ENCODE measurements around the gene STOML1.
"Not testable (repeated sequence)": the region's sequence is repeated elsewhere in the genome, so short reads cannot be mapped to it uniquely, and the experiment has no call there.

The STOML1 gene

GRCh38 chr15:73960472-73961070, 31.5 kb downstream of the STOML1 start:
- not testable (repeated sequence) for DNase-seq (ENCODE audit: low spot score)

- no peak for DNase-seq (ENCODE audit: low spot score)
These were observed 32.3 kb downstream of the STOML1 start for GRCh38 chr15:73959801-73960200.

GRCh38 chr15:73959012-73959581, 33.0 kb downstream of the STOML1 start:
- DNase-seq (ENCODE audit: low spot score) = no peak

DNA sequence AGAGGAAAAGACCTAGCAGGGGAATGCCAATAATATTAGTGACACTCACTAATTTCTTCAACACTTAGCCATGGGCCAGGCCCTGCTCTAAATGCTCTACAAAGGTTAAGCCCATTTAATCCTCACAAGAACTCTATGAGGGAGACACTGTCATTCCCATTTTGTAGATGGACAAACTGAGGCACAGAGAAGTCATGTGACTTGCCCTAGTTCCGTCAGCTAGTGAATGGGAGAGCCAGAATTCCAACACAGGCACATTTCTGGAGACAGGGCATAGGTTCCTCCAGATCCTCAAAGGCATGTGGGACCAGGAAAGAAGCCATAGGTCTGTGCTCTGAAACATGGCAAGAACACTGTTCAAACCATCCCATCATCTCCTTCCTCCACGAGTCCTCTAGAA, 34.3 kb downstream of the STOML1 start:
- DNase-seq (ENCODE audit: low spot score) = no peak

GRCh38 chr15:73957276-73957675, 34.8 kb downstream of the STOML1 start:
- no peak for DNase-seq (ENCODE audit: low spot score)

DNA sequence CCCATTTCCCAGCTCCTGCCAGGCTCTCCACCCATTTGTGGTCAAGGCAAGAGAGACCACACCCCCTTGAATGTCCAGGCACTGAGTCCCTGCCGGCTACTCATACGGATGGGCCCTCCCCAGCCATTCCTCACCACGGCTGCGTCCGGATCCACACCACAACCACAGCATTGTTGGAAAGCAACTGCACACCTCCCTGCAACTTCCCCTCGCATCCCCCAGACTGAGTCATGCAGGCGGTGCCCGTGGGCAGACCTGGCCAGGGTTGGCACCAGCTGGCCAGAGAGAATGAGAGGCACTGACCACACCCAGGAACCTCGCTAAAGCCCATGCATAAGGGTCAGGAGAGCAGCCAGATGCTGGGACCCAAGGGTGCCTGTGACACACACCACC, 35.4 kb downstream of the STOML1 start:
- DNase-seq (ENCODE audit: low spot score) = no peak

DNA sequence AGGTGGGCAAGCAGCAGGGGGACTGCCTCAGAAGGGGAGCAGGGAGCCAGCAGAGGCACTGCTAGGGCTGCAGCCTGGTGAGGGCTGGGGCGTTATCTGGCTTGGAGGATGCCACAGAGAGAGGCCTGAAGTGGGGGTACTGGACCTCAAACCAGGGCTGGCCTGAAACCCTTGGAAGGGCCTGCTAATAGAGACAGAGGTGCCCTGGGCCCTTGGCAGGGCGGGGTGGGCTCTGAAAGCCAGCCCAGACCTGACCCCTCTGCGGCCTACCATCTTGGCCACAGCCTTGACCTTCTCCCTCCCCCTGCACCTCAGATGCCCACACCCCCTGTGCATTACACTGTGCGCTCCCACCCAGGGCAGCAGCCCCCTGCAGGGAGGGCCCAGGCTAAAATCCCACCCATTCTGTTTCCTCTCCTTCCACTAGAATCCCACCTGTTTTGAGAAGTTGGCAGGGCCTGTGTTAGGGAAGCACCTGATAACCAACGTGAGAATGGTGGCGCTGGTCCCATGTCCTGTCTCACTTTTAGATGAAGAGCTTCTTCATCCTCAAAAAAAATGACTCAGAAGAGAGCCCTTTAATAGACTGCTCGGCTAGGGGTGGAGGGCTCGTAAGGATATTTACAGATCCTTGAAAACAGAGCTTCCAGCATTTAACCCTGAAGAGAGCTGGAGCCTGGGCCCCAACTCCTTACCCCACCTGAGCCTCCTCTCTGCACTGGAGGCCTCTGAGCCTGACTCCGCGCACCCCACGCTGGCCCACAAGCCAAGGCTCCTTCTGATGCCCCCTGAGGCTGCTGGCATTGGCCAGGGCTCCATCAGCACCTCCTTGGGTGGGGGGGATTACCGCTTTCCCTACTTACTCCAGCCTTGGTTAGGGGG, 36.0 kb downstream of the STOML1 start:
- DNase-seq (ENCODE audit: low spot score) = no peak

DNA sequence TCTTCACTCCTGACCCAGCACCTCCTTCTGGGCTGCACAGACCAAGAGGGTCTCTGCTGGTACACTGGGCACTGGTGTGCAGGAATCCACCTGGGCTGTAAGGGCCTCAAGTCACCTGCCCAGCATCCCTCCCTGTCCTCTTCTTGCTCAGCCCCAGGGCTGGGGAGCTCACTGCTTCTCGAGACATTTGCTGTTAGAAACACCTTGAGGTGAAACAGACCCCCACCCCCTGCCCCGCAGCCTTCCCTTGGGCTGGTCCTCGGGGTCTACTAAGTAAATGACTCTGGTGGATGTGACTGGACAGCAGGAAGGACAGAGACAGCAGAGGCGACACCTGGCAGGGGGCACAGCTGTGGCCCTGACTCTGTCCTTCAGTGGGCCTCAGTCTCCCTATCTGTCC, 36.8 kb downstream of the STOML1 start:
- DNase-seq (ENCODE audit: low spot score) = no peak

DNA sequence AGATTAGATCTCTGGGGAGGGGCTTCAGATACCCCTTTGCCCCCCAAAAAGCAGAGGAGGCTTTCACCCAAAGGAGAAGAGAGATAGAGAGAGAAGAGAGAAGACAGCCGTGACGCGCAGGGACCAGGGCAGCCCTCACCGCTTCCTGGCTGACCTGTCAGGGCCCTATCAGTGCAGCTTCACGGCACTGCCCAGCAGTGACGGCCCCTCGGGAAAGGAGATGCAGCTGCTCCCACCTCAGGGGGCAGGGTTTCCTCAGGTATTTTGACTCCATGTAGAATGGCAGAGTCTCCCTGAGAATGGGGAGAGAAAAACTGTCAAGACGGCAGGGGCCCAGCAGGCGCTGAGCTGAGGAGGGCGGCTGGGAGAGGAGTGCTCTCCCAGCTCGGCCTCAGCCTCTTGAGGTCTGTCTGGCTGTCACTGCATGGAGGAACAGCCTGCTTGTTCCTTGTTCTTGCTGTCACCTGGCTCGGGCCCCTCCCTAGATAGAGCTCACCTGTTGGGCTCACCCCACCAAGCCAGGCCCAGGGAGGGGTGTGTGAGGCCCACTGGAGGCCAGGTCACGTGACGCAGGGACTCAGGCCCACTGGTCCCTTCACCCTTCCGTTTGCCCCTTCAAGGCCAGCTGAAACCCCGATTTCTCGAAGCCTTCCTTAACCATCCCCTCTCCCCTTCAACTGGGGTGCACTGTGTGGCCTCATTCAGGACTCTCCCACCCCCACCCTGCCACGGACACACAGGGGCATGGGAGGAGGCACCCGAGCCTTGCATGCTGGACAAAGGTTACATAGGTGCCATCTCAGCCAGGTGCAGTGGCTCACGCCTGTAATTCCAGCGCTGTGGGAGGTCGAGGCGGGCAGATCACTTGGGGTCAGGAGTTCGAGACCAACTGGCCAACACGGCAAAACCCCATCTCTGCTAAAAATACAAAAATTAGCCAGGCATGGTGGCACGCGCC, 37.6 kb downstream of the STOML1 start:
- DNase-seq (ENCODE audit: low spot score) = no peak

- DNase-seq (ENCODE audit: low spot score) = no peak
These were observed 39.0 kb downstream of the STOML1 start for GRCh38 chr15:73952913-73953750.

- no peak for DNase-seq (ENCODE audit: low spot score)
These were observed 39.8 kb downstream of the STOML1 start for GRCh38 chr15:73952171-73952912.

GRCh38 chr15:73951601-73952000, 40.5 kb downstream of the STOML1 start:
- DNase-seq (ENCODE audit: low spot score) = no peak

GRCh38 chr15:73950831-73951561, 41.1 kb downstream of the STOML1 start:
- peak; percentile 87 for DNase-seq (ENCODE audit: low spot score)

- DNase-seq (ENCODE audit: low spot score) = no peak
These were observed 41.6 kb downstream of the STOML1 start for GRCh38 chr15:73950479-73950830.

DNA sequence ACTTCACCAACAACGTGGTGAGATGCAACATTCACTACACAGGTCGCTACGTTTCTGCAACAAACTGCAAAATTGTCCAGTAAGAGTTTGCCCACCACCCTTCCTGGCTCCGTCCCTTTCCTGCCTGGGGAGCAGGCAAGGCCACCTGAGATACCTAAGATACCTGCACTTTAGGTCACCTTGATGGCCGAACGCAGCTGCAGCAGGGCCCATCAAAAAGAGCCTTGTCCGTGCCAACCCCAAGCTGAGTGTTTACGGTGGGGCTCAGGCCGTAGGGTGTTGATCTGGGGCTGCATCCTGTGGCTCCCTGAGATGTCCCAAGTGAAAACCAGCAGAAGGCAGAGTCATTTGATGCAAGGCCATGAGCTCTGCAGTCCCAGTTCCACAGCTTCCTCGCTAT, 42.6 kb downstream of the STOML1 start:
- DNase-seq (ENCODE audit: low spot score) = no peak

GRCh38 chr15:73948982-73949381, 43.1 kb downstream of the STOML1 start:
- DNase-seq (ENCODE audit: low spot score) = no peak

- no peak for DNase-seq (ENCODE audit: low spot score)
These were observed 43.7 kb downstream of the STOML1 start for GRCh38 chr15:73948396-73948795.

DNA sequence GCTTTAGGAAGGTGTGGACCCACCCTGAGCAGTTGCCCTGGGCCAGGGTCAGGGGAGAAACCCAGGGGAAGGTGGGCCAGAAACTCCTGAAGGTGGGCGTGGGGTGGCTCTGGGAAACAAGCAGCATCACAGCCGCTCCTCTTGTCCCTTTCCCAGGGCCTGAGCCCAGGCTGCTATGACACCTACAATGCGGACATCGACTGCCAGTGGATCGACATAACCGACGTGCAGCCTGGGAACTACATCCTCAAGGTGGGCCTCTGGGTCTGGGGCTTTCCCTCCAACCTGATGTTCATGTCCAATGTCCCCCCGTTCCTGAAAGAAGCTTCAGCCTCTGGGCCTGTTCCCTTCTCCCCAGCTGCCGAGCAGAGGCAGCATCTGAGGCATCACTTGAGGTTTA, 44.4 kb downstream of the STOML1 start:
- no peak for DNase-seq (ENCODE audit: low spot score)

GRCh38 chr15:73946795-73947370, 45.2 kb downstream of the STOML1 start:
- no peak for DNase-seq (ENCODE audit: low spot score)

Measured in cerebellar cortex (tissue), 1 donor.